DMS53 treated with DMSO at 0.1 percent for 48 hours (cell line): Measurements from ENCODE around the gene SURF1.

Source experiments
- DNase-seq: peaks from one replicate; lab custom pipeline; 2025; ENCODE audit not compliant: unreplicated experiment; lab: John Stamatoyannopoulos, UW

SURF1 gene

DNA sequence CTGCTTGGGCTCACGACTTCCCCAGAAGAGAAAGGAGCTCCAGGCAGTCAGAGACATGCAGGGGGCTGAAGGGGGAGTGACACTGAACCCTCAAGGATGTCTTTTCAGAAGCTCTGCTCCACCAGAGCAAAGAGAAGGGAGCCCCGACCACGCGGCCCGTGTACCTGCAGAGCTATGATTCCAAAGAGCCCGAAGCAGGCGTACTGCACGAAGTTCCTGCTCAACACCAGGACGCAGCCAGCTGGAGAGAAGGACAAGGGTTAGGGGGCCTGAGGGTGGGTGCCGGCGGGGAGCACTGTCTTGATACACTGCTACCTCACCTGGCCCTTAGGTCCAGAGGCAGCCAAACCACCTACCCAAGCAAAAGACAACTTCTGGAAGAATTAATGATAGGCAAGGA is 10.1 kb upstream of the SURF1 start:
- no peak for DNase-seq

DNA sequence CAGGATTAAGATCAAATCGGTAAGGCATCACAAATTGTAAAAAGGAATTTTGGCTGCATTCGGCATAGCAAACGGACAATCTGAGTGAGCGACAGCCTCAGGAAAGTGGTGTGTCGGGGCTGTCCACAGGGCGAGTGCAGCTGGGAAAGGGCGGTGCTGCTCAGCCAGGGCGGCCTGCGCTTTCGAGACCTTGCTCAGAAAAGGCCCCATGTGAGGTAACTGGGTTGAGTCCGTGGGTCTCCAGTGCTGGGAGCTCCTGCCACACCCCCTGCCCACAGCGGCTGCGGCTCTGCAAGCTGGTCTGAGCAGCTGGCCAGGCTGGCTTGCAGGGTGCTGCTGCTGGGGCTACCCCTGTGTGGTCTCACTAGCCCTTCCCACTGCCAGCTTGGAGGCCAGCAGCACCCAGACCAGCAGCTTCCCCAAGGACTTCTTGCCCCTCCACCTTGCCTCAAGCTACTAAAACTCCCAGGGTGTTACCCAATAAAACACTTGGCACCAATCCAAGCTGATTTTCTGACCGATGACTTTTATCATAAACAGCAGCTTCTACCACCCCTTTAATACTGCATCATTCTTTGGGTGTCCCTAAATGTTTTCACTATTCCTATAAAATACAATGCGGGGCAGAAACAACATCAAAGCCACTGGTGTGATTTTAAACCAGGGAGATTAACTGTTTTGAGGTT is 6.2 kb upstream of the SURF1 start:
- DNase-seq, result no peak

DNA sequence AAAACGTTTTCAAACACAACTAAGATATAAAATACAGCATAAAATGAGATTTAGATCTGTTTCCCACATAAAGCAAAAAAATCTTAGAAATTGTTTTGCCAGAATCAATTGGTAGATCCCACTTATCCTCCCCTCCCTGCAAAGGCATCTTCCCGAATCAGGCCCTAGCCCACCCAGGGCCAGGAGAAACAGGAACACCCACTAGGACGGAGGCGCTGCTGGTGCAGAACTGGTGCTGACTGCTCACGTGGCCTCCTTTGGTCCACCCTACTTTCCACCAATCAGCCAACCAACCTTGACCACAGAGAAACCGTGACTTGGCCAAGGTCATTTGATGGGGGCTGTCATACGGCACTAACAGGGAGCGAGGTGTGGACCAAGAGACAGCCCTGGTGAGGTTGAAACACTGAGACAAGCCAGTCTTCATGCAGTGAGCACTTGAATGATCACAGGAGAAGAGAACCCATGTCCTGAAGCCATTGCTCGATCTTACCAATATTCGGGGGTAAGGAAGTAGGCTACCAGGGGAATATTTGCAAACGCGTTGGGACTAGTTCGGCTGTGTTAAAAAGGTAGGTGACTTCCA is 5.3 kb upstream of the SURF1 start:
- no peak for DNase-seq

DNA sequence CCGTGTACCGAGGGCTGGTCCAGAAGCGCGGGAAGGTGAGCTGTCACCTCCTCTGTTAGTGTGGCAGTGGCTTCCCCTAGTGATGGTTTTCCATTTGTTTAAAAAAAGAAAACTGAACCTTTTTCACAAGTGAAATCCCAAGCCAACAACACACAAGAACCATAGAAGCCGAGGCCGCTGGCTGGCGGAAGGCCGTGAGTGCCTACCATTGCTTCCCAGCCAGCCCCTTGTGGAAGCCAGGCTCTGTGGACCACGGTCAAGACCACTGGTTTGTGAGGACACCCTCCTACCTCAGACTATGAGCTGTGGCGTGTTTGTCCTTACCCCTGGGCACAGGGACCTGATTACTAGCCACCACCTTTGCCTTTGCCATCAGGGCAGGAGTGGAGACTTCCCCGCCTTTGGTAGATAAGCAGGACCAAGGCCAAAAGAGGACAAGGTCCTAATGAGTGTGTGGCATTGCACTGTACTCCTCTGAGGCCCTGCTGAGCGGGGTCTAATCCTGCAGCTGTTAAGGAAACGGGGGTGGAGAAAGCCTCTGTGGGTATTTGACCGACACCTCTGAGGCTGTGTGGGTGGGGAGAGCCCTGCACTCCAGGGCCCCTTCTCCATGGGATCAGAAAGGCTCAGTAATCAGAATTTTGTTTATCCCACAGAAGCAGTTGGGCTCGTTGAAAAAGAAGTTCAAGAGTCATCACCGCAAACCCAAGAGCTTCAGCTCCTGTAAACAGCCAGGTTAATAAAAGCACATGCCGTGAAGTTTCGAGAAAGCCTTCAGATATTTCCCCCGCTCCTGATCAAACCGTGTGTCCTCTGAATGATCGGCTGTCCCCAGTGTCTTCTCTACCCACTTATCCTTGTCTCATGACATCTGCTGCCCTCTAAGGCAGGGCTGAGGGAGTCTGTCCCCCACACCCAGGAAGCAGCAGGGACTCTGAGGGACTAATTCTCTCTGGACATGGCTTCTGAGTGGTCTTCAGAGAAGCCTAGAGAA is 4.4 kb upstream of the SURF1 start:
- DNase-seq, result no peak

DNA sequence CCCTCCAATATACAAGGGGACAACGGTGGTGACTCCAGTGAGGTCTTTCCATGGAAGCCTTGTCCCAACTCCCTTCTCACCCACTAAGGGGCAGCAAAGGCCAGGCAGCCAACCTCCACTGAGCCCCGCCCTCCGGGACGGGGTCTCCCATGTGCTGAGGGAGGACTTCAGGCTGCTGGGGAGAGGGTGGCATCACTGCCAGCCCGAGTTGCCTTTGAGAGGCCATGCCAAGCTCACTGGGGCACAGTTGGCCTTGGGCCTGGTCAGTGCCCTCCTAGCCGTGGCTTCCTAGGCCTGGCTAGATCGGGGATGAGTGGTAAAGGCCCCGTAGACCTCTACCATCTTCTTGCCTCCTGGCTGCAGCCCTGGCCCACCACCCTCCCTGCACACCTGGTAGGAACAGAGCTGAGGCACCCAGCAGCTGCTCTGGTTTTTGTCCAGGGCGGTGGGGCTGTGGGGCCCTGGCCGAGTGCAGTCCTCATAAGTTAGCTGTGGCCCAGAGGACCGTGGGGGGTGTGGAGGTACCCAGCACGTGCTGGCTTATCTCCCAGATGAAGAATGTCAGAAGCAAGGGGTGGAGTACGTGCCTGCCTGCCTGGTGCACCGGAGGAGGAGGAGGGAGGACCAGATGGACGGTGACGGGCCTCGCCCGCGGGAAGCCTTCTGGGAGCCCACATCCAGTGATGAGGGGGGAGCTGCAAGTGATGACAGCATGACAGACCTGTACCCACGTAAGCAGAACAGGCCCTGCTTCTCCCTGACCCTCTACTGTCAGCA is 3.3 kb upstream of the SURF1 start:
- DNase-seq, result no peak

DNA sequence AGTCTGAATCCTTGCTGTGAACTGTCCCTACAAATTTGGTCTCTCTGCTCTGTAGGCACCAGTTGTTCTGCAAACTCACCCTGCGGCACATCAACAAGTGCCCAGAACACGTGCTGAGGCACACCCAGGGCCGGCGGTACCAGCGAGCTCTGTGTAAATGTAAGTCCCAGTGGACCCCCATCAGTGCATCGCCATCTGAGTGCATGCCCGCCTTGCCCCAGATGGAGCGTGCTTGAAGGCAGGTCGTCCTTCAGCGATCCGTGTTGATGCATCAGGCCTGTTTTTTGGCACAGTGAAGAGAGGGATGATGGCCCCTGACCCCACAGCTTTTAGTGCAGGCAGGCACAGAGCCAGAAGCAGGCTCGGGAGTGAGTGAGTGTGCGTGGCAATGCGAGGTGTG is 1.4 kb upstream of the SURF1 start:
- DNase-seq, result no peak

DNA sequence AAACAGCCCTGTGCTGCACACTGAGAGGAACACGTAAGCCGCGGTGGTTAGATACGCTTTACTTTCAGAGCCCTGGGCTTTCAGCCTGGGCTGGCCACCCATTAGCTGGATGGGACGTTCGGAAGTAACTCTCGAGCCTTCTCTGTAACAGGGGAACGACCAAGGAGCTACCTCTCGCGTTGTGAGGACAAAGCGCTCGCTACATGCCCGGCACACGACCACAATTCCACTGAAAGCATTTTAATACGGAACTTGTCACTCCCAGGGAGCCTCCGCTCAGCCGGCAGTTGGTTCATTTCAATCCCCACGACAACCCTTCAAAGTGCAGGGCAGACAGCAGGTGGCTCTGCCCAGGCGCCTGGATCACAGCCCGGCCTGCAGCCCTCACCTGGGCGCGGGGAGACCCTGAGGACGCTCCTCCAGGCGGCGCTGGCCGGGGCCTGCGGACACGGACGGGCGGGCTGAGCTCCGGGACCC is 368 bp downstream of the SURF1 start:
- no peak for DNase-seq

DNA sequence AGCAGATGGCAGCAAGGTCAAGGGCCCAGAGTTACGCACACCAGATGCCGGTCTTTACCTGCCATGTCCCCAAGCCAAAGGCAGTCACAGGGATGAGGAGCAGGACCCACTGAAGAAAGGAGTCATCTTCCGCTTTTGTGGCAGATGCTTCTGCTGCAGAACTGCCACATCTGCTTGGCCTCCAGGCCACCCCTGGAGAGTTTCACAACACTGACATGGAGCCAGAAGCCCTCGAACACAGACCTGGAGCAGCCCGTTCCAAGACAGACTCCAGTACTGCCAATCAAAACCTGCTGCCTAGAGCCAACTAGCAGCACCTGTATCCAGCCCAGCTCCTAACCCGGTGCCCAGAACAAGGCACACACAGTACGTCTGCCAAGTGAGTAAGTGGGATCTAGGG is 1.5 kb downstream of the SURF1 start:
- DNase-seq, result no peak

DNA sequence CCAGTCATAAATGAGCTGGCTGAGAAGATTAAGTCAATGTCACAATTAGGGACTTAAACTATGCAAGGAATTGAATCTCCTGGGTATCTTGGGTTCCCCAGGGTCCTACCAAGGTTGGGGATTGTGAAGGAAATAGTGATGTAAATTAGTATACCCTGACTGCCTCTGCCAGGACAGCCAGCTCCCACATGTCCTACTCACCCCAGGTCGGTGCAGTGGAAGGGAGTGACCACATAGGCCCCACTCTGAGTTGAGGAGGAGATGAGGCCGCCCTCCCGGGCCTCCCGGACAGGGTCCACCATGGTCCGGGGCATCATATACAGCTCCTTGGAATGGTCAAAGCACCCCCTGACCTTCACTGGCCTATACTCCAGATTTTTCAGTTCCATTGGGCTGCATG is 2.7 kb downstream of the SURF1 start:
- no peak for DNase-seq

DNA sequence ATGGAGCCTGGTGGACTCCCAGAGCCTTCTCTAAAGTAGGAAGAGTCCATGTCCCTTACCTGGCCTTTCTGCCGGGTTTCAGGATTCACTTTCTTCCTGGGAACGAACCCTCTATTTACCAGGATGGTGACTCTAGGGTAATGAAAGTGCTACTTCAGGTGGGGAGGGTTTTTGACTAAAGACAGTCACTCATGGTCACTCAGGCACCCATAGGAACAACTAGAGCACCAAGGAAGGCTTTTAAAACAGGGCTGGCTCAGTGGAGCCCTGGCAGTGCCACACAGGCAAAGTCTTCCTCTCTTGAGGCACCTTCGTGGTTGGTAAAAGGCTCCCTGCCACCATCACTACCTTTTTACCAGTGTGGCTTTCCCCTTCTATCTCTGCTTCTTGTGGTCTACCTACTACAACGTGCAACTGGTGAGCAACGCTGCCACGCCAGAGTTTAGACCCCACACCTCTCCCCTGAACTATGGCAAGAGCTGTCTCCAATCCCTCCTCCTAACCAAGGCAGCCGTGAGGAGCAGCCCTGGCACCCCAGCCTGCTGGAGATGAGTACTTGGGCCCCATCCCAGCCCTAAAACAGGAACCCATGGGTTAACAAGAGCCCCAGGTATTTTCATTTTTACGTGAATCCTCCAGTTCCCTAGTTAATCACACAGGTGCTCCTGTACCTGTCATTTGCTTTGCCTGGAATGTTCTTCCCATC is 3.5 kb downstream of the SURF1 start:
- DNase-seq, result no peak

DNA sequence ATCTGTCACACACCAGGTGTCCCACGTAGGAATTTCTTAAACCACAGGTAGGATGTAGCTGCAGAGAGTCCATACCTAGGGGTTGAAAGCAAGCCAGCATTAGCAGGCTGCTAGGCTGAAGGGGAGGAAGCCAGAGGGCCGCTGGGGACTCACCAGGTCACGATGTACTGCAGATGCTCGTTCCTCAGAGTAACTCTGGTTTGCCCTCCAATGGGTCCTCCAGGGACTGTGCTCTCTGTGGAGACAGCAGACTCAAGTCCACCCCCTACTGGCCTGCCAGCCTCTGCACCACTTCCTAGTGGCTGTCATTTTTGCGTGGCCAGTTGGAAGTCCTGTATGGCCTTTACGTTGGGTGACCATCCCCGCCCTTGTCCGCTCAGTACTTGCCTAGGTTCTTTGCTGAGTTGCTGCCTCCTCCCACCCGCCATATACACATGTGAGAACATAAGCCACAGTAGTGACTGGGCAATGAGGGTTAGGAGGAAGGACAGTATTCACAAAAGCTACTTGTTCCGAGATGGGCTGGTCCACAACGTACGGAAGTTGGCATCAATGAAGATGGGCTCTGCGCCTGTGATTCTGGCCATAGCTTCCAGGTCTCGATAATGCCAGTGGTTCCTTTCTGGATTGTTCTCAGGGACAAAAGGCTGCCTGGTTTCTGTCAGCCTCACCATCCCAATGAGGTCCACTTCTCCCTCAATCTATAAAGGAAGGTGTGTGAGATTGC is 4.2 kb downstream of the SURF1 start:
- peak; percentile 31 for DNase-seq

DNA sequence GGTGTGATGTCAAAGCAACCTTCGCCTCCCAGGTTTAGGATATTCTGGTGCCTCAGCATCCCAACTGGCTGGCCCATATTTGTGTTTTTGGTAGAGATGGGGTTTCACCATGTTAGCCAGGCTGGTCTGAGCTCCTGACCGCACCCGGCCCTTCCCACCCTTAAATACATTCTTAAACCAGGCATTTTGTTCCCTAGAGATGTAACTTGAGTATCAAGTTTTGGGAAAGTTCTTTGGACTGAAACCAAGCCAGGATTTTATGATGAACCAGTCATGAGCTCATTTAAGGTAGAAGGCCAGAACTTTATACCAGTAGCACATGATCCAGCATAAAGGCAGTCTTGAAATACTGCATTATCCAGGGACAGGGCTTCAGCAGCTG is 4.8 kb downstream of the SURF1 start:
- no peak for DNase-seq

DNA sequence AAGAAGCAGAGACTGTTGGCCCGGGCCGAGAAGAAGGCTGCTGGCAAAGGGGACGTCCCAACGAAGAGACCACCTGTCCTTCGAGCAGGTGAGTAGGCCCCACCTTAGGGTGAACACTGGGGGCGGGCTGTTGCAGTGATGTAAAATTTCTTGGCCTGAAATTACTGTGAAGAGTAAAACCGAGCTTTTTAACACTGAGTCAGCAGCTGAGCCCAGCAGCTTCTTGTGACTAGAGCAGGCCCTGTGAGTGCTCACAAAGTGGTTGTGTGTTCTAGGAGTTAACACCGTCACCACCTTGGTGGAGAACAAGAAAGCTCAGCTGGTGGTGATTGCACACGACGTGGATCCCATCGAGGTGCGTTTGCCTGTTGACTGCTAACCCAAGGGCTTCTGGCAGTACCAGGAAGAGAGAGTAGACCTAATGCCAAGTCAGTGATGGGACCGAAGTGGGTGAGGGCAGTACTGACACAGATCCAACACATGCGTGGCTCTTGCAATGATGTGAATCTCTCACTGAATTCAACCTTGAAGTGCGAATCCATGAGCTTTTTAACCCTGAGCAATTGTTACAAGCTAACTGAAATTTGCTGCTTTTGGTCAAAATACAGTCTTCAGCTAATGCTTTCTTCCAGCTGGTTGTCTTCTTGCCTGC is 6.2 kb downstream of the SURF1 start:
- no peak for DNase-seq

DNA sequence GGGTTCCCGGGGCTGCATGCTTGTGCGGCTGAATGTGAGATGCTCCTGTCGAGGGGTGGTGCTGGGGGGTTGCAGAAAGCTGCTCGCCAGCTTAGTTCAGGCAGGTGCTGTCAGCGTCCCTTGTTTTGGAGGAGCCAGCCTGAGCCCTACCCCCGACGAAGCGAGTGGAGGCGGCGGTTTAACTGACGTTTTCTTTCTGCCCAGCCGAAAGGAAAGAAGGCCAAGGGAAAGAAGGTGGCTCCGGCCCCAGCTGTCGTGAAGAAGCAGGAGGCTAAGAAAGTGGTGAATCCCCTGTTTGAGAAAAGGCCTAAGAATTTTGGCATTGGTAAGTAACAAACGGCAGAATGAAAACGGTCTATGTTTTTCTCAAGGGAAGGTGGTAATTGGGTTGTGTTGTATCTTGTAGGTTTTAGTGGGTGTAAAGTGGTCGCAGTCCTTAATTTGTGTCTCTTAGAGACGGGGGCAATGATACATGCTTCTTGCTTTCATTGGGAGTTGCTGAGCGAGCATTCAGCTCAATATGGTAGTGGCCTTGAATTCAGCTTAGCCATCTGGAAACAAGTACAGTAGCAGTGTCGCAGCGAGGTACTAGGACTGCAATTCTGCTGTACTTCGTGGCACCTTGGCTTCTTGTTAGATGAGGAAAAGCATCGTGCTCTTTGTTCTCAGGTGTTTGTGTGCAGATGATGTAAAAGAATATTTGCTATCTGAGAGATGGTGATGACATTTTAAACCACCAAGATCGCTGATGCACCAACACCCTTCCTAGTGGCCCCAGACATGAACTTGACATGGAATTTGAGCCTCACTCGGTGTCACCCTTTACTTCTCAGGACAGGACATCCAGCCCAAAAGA is 7.3 kb downstream of the SURF1 start:
- no peak for DNase-seq

DNA sequence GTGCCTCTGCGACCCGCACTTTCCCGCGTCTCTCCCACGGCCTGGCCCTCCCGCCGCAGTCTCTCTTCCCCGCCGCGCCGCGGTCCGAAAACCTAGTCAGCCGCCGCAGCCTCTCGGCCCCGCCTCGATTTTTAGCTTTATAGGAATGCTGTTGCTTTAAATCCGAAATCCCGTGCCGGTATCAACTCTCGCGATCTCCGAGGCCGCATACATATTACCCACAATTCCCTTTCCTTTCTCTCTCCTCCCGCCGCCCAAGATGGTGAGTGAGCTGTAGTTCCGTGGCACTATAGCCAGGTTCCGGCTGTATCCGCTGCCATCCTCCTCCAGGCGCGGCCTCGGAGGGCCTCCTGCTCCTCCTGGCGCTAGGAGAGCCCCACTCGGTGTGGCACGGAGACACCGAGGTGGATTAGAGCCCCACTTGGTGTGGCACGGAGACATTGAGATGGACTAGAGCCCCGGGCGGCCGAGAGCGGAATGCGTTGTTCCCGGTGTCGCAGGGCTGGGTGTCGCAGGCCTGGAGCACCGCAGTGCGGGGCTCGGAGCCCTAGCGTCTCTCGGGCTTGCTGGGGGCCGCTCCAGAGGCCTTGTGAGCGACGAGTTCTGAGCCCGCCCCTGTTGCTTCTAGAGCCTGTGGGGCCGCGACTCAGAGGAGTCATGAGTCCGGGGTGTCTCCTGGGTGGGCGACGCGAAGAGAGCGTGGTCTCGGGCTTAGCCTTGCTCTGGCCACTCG is 8.1 kb downstream of the SURF1 start, which contains the start of the genes MED22 and RPL7A:
MED22 (minus strand) TSS at position 147 of the 733 bp plus-strand sequence. CDS start 1,469 bp downstream, outside the sequence.
RPL7A (plus strand) TSS at position 234 of the 733 bp plus-strand sequence; CDS start at position 260, 26 bp downstream.
- DNase-seq, result peak; percentile 95

DNA sequence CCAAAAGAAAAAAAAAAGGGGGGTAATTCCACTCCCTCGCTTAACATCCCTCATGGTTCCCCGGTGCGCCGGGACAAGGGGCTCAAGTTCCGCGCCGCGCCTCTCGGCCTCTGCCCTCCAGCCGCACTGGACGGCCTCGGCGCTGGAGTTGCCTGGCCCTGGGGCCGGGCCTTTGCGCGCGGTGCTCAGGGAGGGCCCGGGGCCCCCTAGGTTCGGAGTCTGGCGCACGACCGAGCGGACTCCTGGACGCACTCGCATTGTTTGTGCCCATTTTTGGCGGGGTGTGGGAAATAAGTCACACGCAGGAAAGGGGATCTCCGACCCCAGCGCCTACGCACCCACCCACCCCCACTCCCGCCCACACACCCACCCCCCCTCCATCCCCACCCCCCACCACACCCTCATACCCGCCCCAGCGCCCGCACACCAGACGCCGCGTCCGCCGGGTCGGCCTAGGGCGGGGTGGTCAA is 8.7 kb downstream of the SURF1 start:
- no peak for DNase-seq
